H1 (cell line): ENCODE results near the gene PPP1R13B. TPM values are rescaled to one million over a fixed set of nuclear protein-coding genes. Genes with fewer than 3 reads are reported as not detected.

Experiments used
- CEBPB ChIP-seq: IDR thresholded peaks from 2 replicates; pipeline ENCODE4 v1.6.1; 2012; ENCODE audit warnings: low read depth, low read length
- HDAC2 ChIP-seq, 2 experiments: fragments of 300-600 bp in 1 of 2; sonication (generic) in 1 of 2; IDR thresholded peaks; 2 replicates each; pipeline ENCODE4 v1.6.1; 2011 to 2012; ENCODE audit warnings: low read depth in 2 of 2, low read length in 2 of 2, mild to moderate bottlenecking in 2 of 2, moderate library complexity in 2 of 2, borderline replicate concordance in 1 of 2, inconsistent platforms in 1 of 2
- KDM1A ChIP-seq: fragments of 200-600, 300-600 bp; sonication (generic); IDR thresholded peaks from 2 replicates; pipeline ENCODE4 v1.7.1; 2016; ENCODE audit warnings: mild to moderate bottlenecking, low read length, borderline replicate concordance
- TBP ChIP-seq: IDR thresholded peaks from 2 replicates; pipeline ENCODE4 v1.6.1; 2011; ENCODE audit warnings: low read depth, low read length, improper control_type of control experiment
- polyA plus RNA-seq, 7 experiments: library from polyadenylated mRNA; depleted of rRNA in 3 of 7; stranded (reverse) in 5 of 7; unstranded in 2 of 7; fragments of >200 nt in 5 of 7; fragments of 200-250 nt in 2 of 7; gene quantifications; 1 replicate in 5 of 7; 2 replicates in 1 of 7; 4 replicates in 1 of 7; pipeline versions ENCODE4 v1.2.1 to v1.2.3, GENCODE V29; 2011 to 2013; ENCODE audit warnings: missing spikeins in 2 of 7, mixed read lengths in 2 of 7
- total RNA-seq: library from RNA; stranded (reverse); fragmentation: NEBNext Ultra II Directional; extraction: Animal tissue kit (Norgen Biotek cat#: 25700); gene quantifications from 2 replicates; pipeline ENCODE4 v1.2.1, GENCODE V29; 2021

PPP1R13B gene
- total and polyA plus RNA-seq, 2 of the 8 experiments (the other 6 are each of a cell fraction or from before 2014, with no cell fraction given): 2.6 to 8.9 TPM

DNA sequence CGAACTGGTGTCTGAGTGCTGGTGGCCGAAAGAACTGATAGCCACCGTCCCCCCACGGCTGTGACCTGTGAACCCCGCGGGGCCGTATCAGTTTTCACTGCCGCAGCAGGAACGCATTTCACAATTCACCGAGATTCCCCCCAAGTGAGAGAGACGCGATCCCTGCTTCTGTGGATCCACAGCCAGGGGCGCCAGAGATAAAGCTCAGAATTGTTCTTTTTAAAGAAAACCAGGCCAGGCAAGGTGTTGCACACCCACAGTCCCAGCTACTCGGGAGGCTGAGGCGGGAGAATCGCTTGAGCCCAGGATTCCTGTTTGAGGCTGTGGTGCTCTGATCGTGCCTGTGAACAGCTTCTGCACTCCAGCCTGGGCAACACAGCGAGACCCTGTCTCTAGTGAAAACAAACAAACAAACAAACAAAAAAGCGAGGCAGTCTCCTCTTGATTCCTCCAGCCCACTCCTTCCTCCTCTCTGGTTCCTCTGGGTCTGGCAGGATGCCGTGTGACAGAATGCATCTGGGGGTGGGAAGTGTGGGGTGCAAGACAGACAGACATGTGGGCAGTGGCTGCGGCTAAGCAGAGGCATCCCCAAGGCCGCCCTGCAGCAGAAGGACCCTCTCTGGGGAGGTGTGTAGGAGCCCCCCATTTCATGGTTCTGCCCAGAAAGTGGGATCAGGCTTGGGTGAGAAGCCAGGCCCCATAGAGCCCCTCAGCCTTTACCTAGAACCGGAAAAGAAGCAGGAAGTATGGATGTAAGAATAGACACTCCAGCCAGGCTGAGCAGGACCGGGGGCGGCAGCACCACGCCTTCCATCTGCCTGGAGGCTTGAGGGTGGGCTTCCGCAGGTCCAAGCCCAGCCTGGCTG lies 39.2 kb upstream of the PPP1R13B start (continued):
- TF ChIP-seq CEBPB (peak; percentile 88), TBP (no peak), HDAC2 (IDR thresholded peaks at IDR 0.05; ENCODE audit: borderline replicate concordance in 1 of 2, low read depth in 2 of 2, low read length in 2 of 2) (no peak), KDM1A (no peak)
